CD8-positive, alpha-beta memory T cell (primary cell): Measurements from ENCODE around the gene CLIP3. TPM values are rescaled to one million over a fixed set of nuclear protein-coding genes. Genes with fewer than 3 reads are reported as not detected.
"Not testable (repeated sequence)": the region's sequence is repeated elsewhere in the genome, so short reads cannot be mapped to it uniquely, and the experiment has no call there.

Experiments used
- CTCF ChIA-PET: fragments of 350-600 bp; sonication (Branson Sonifier 250); formaldehyde crosslinking; loops from one replicate; lab custom pipeline; 2021; ENCODE audit warnings: antibody characterized with exemption; lab: Charles Lee
- POLR2A ChIA-PET: fragments of 350-600 bp; sonication (Branson Sonifier 250); formaldehyde crosslinking; loops from one replicate; lab custom pipeline; 2021; ENCODE audit warnings: antibody characterized with exemption; lab: Charles Lee
- DNase-seq, 5 donors: peaks; one replicate each; pipeline versions ENCODE4 v3.0.0 to v3.0.0-alpha.2; 2020 to 2022; ENCODE audit warnings: mixed read lengths in 1 of 5
- H3K27ac ChIP-seq: one replicate; pipeline ENCODE4 v1.7.0; 2013; ENCODE audit warnings: low read depth, mild to moderate bottlenecking, low read length, moderate library complexity
- H3K27me3 ChIP-seq: 2 replicates; pipeline ENCODE4 v1.7.0; 2013; ENCODE audit warnings: low read length, mild to moderate bottlenecking; ENCODE audit not compliant: insufficient read depth, poor library complexity, severe bottlenecking
- H3K36me3 ChIP-seq: 2 replicates; pipeline ENCODE4 v1.7.0; 2013; ENCODE audit warnings: mild to moderate bottlenecking, low read length, moderate library complexity; ENCODE audit not compliant: insufficient read depth
- H3K4me1 ChIP-seq: 2 replicates; pipeline ENCODE4 v1.7.0; 2013; ENCODE audit warnings: mild to moderate bottlenecking, low read length, moderate library complexity; ENCODE audit not compliant: insufficient read depth
- H3K4me3 ChIP-seq: 2 replicates; pipeline ENCODE4 v1.7.0; 2013; ENCODE audit warnings: mild to moderate bottlenecking, low read length
- H3K9me3 ChIP-seq: 2 replicates; pipeline ENCODE4 v1.7.0; 2013; ENCODE audit warnings: mild to moderate bottlenecking, low read length
- H3K27ac Mint-ChIP-seq, 8 donors: one replicate each; pipeline ENCODE4 v1.8.0; 2020 to 2021; ENCODE audit warnings: mixed read lengths in 8 of 8, mild to moderate bottlenecking in 6 of 8, inconsistent platforms in 3 of 8, moderate library complexity in 3 of 8
- H3K27me3 Mint-ChIP-seq, 2 donors: one replicate each; pipeline ENCODE4 v1.8.0; 2020 to 2021; ENCODE audit warnings: mixed read lengths in 2 of 2, mild to moderate bottlenecking in 1 of 2, moderate library complexity in 1 of 2
- H3K36me3 Mint-ChIP-seq, 3 donors: one replicate each; pipeline ENCODE4 v1.8.0; 2020 to 2021; ENCODE audit warnings: mixed read lengths in 3 of 3, inconsistent platforms in 1 of 3, mild to moderate bottlenecking in 1 of 3
- H3K4me1 Mint-ChIP-seq, 3 donors: one replicate each; pipeline ENCODE4 v1.8.0; 2020 to 2021; ENCODE audit warnings: mixed read lengths in 3 of 3, inconsistent platforms in 1 of 3, mild to moderate bottlenecking in 1 of 3
- H3K4me3 Mint-ChIP-seq, 7 donors: one replicate each; pipeline ENCODE4 v1.8.0; 2020 to 2021; ENCODE audit warnings: mixed read lengths in 7 of 7, mild to moderate bottlenecking in 6 of 7, moderate library complexity in 4 of 7, inconsistent platforms in 2 of 7
- H3K9me3 Mint-ChIP-seq, 5 donors: one replicate each; pipeline ENCODE4 v1.8.0; 2020 to 2022; ENCODE audit warnings: mixed read lengths in 5 of 5, mild to moderate bottlenecking in 3 of 5, moderate library complexity in 2 of 5, inconsistent platforms in 1 of 5
- polyA plus RNA-seq: library from polyadenylated mRNA; unstranded; fragments of 300-500 nt; fragmentation: Illumina TruSeq; gene quantifications from one replicate; pipeline ENCODE4 v1.2.3, GENCODE V29; 2021
- total RNA-seq, 2 experiments: library from RNA; stranded (reverse); gene quantifications; one replicate each; pipeline ENCODE4 v1.2.3, GENCODE V29; 2021

The CLIP3 gene
- total and polyA plus RNA-seq, 3 experiments from 2014 or later = 0.29 to 0.39 (median 0.33) TPM

- H3K36me3 ChIP-seq = no peaks in the 10 kb centered on the region
- Mint-ChIP-seq H3K36me3 (peaks cover 0 to 14% (median 0%) of the 10 kb centered on the region in 3 donors), H3K9me3 (no peaks in the 10 kb centered on the region), H3K27me3 (peaks cover 40 to 49% of the 10 kb centered on the region in 2 donors), H3K4me1 (peaks cover 3 to 7% (median 7%) of the 10 kb centered on the region in 3 donors), H3K4me3 (no peak overlapping the region), H3K27ac (no peak overlapping the region)
- H3K27ac ChIP-seq = no peak overlapping the region
- H3K4me3 ChIP-seq = no peak overlapping the region
- H3K27me3 ChIP-seq = peaks cover 18% of the 10 kb centered on the region
- H3K4me1 ChIP-seq = no peaks in the 10 kb centered on the region
- CTCF ChIA-PET = no interaction called here
- H3K9me3 ChIP-seq = no peaks in the 10 kb centered on the region
- no peak for DNase-seq
- POLR2A ChIA-PET = no interaction called here
These were observed 43.8 kb downstream of the CLIP3 start for GRCh38 chr19:35988824-35989223.

- peaks cover 41 to 61% of the 10 kb centered on the region in 2 donors for H3K27me3 Mint-ChIP-seq
- peak overlapping the region in 3 of 7 donors; percentile 35 to 45 (median 39) for H3K4me3 Mint-ChIP-seq
- no peaks in the 10 kb centered on the region for H3K4me1 ChIP-seq
- peaks cover 18% of the 10 kb centered on the region for H3K27me3 ChIP-seq
- ChIA-PET POLR2A (no interaction called here), CTCF (no interaction called here)
- no peak overlapping the region for H3K27ac ChIP-seq
- H3K4me3 ChIP-seq = no peak overlapping the region
- H3K36me3 ChIP-seq = no peaks in the 10 kb centered on the region
- no peaks in the 10 kb centered on the region for H3K9me3 Mint-ChIP-seq
- H3K9me3 ChIP-seq = no peaks in the 10 kb centered on the region
- DNase-seq = no peak
- no peak overlapping the region for H3K27ac Mint-ChIP-seq
- H3K4me1 Mint-ChIP-seq = peaks cover 3 to 7% (median 7%) of the 10 kb centered on the region in 3 donors
- peaks cover 0 to 14% (median 0%) of the 10 kb centered on the region in 3 donors for H3K36me3 Mint-ChIP-seq
These were observed 45.1 kb downstream of the CLIP3 start for GRCh38 chr19:35987571-35987896.

GRCh38 chr19:35986664-35987570 lies 45.8 kb downstream of the CLIP3 start:
- DNase-seq = no peak
- CTCF ChIA-PET = no interaction called here
- POLR2A ChIA-PET = no interaction called here

GRCh38 chr19:35986111-35986510 lies 46.6 kb downstream of the CLIP3 start:
- H3K9me3 ChIP-seq = no peaks in the 10 kb centered on the region
- H3K27me3 ChIP-seq = peaks cover 21% of the 10 kb centered on the region
- POLR2A ChIA-PET = no interaction called here
- Mint-ChIP-seq H3K9me3 (no peaks in the 10 kb centered on the region), H3K27me3 (peaks cover 44 to 71% of the 10 kb centered on the region in 2 donors), H3K4me1 (peaks cover 3 to 7% (median 7%) of the 10 kb centered on the region in 3 donors), H3K4me3 (peak overlapping the region in 1 of 7 donors; percentile 44), H3K27ac (no peak overlapping the region), H3K36me3 (peaks cover 0 to 14% (median 0%) of the 10 kb centered on the region in 3 donors)
- no peak overlapping the region for H3K4me3 ChIP-seq
- CTCF ChIA-PET = no interaction called here
- no peaks in the 10 kb centered on the region for H3K36me3 ChIP-seq
- DNase-seq = no peak
- H3K27ac ChIP-seq = no peak overlapping the region
- no peaks in the 10 kb centered on the region for H3K4me1 ChIP-seq

More at GRCh38 chr19:35986664-35987570, 45.8 kb downstream of the CLIP3 start:
- Mint-ChIP-seq H3K4me3 (peak overlapping the region in 6 of 7 donors; percentile 56 to 84 (median 64)), H3K27ac (no peak overlapping the region), H3K36me3 (peaks cover 0 to 14% (median 0%) of the 10 kb centered on the region in 3 donors), H3K9me3 (no peaks in the 10 kb centered on the region), H3K4me1 (peaks cover 3 to 7% (median 7%) of the 10 kb centered on the region in 3 donors), H3K27me3 (peaks cover 44 to 66% of the 10 kb centered on the region in 2 donors)
- Histone ChIP-seq H3K27ac (no peak overlapping the region), H3K9me3 (no peaks in the 10 kb centered on the region), H3K27me3 (peaks cover 21% of the 10 kb centered on the region), H3K36me3 (no peaks in the 10 kb centered on the region), H3K4me3 (no peak overlapping the region), H3K4me1 (no peaks in the 10 kb centered on the region)

DNA sequence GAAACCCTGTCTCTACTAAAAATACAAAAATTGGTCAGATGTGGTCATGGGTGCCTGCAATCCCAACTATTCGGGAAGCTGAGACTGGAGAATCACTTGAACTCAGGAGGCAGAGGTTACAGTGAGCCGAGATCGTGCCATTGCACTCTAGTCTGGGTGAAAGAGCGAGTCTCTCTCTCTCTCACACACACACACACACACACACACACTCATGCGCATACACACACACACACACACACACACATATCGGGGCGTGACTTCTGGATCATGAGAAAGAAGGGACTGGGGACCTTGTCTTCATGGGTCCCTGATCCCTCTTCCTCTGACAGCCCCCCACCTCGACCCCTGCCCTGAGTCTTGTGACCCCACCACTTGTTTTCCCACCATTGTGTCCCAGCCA lies 49.5 kb downstream of the CLIP3 start:
- H3K27me3 Mint-ChIP-seq = peaks cover 43 to 73% of the 10 kb centered on the region in 2 donors
- Histone ChIP-seq H3K4me1 (no peaks in the 10 kb centered on the region), H3K4me3 (no peak overlapping the region), H3K27ac (no peak overlapping the region), H3K27me3 (peaks cover 21% of the 10 kb centered on the region), H3K36me3 (no peaks in the 10 kb centered on the region), H3K9me3 (no peaks in the 10 kb centered on the region)
- no peak overlapping the region for H3K4me3 Mint-ChIP-seq
- peaks cover 0 to 11% (median 0%) of the 10 kb centered on the region in 3 donors for H3K36me3 Mint-ChIP-seq
- POLR2A ChIA-PET = no interaction called here
- CTCF ChIA-PET = no interaction called here
- peak overlapping the region in 1 of 8 donors; percentile 9 for H3K27ac Mint-ChIP-seq
- peaks cover 3 to 7% (median 7%) of the 10 kb centered on the region in 3 donors for H3K4me1 Mint-ChIP-seq
- H3K9me3 Mint-ChIP-seq = no peaks in the 10 kb centered on the region
- no peak for DNase-seq

DNA sequence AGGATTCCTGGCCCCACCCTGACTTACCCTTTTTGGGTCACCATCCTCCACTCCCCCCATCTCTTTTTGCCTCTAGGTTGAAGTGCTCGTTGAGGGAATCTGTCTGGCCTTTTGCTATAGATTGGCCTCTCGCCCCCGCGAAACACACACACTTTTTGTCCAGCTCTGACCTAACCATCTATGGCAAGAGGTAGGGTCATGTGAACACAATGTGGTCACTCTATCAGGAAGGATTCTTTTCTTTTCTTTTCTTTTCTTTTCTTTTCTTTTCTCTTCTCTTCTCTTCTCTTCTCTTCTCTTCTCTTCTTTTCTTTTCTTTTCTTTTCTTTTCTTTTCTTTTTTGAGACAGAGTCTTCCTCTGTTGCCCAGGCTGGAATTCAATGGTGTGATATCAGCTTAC lies 51.7 kb downstream of the CLIP3 start:
- H3K9me3 Mint-ChIP-seq, H3K27me3 ChIP-seq, POLR2A ChIA-PET, H3K4me3 ChIP-seq, H3K4me1 ChIP-seq, H3K4me3 Mint-ChIP-seq, H3K4me1 Mint-ChIP-seq, H3K36me3 ChIP-seq, H3K27ac ChIP-seq, H3K9me3 ChIP-seq, DNase-seq: not testable (repeated sequence)
- CTCF ChIA-PET = interaction anchor here (1.7 kb wide), 1 partner anchor 22 kb away, joined by 4 read pairs; no protein-coding TSS in a partner anchor
- peaks cover 0 to 11% (median 0%) of the 10 kb centered on the region in 3 donors for H3K36me3 Mint-ChIP-seq
- peak overlapping the region in 1 of 8 donors; percentile 92 for H3K27ac Mint-ChIP-seq
- peaks cover 35 to 60% of the 10 kb centered on the region in 2 donors for H3K27me3 Mint-ChIP-seq

GRCh38 chr19:35978832-35979365 lies 53.8 kb downstream of the CLIP3 start:
- Mint-ChIP-seq H3K4me1 (no peaks in the 10 kb centered on the region), H3K36me3 (no peaks in the 10 kb centered on the region), H3K27me3 (peaks cover 23 to 45% of the 10 kb centered on the region in 2 donors), H3K4me3 (no peak overlapping the region), H3K9me3 (no peaks in the 10 kb centered on the region), H3K27ac (peak overlapping the region in 2 of 8 donors; percentile 57 to 68)
- POLR2A ChIA-PET = no interaction called here
- Histone ChIP-seq H3K27me3 (peaks cover 3% of the 10 kb centered on the region), H3K4me3 (no peak overlapping the region), H3K9me3 (no peaks in the 10 kb centered on the region), H3K36me3 (no peaks in the 10 kb centered on the region), H3K4me1 (no peaks in the 10 kb centered on the region), H3K27ac (no peak overlapping the region)
- CTCF ChIA-PET = interaction anchor here (0.6 kb wide), 1 partner anchor 26 kb away, joined by 3 read pairs; no protein-coding TSS in a partner anchor
- DNase-seq = no peak

DNA sequence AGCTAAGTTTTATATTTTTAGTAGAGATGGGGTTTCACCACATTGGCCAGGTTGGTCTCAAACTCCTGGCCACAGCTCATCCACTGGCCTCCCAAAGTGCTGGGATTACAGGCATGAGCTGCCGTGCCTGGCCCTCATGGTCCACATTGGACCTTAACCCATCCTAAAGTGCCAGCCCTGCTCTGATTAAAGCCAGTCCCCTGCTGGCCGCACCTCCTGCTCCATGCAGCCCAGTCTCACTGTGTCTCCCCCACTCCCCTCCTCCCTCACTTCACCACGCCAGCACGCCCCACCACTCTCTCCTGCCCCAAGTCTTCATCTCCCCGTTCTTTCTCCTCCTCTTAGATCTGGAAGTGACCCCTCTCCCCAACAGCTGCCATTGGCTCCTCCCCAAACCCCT lies 54.4 kb downstream of the CLIP3 start:
- peak overlapping the region in 1 of 7 donors; percentile 12 for H3K4me3 Mint-ChIP-seq
- H3K27ac ChIP-seq = no peak overlapping the region
- H3K27ac Mint-ChIP-seq = no peak overlapping the region
- H3K36me3 Mint-ChIP-seq = no peaks in the 10 kb centered on the region
- no peaks in the 10 kb centered on the region for H3K9me3 ChIP-seq
- no peaks in the 10 kb centered on the region for H3K9me3 Mint-ChIP-seq
- H3K4me1 Mint-ChIP-seq = no peaks in the 10 kb centered on the region
- H3K4me3 ChIP-seq = no peak overlapping the region
- no peaks in the 10 kb centered on the region for H3K4me1 ChIP-seq
- H3K36me3 ChIP-seq = no peaks in the 10 kb centered on the region
- H3K27me3 ChIP-seq = peaks cover 3% of the 10 kb centered on the region
- ChIA-PET CTCF (no interaction called here), POLR2A (no interaction called here)
- peaks cover 22 to 40% of the 10 kb centered on the region in 2 donors for H3K27me3 Mint-ChIP-seq
- DNase-seq = no peak
